Activated T-helper 9 cell treated with anti-CD3 and anti-CD28 coated beads, Interleukin-2, amount 50 U/mL, for 16 hours (primary cell): Measurements from ENCODE around the gene CAPZA2.
"Not testable (repeated sequence)": the region's sequence is repeated elsewhere in the genome, so short reads cannot be mapped to it uniquely, and the experiment has no call there.

Source experiments
- DNase-seq: peaks from one replicate; pipeline ENCODE4 v3.0.0-alpha.2; 2020; ENCODE audit warnings: low read depth

Gene CAPZA2

GRCh38 chr7:116862234-116862950 lies at the start of gene CAPZA2:
TSS of gene CAPZA2 (plus strand) at chr7:116862587. CDS start at chr7:116862612, 25 bp downstream.
- peak; percentile 95 for DNase-seq

- DNase-seq: no peak
Measured at GRCh38 chr7:116812860-116813259, 49.5 kb upstream of the CAPZA2 start.

GRCh38 chr7:116813371-116813770 lies 49.0 kb upstream of the CAPZA2 start:
- not testable (repeated sequence) for DNase-seq

GRCh38 chr7:116815041-116815440 lies 47.3 kb upstream of the CAPZA2 start:
- no peak for DNase-seq

- DNase-seq: no peak
Measured at GRCh38 chr7:116820149-116820548, 42.2 kb upstream of the CAPZA2 start.

GRCh38 chr7:116821647-116822046 lies 40.7 kb upstream of the CAPZA2 start:
- not testable (repeated sequence) for DNase-seq

- DNase-seq: no peak
Measured at GRCh38 chr7:116824449-116824848, 37.9 kb upstream of the CAPZA2 start.

GRCh38 chr7:116828281-116828680 lies 34.1 kb upstream of the CAPZA2 start:
- DNase-seq: no peak

GRCh38 chr7:116829041-116829440 lies 33.3 kb upstream of the CAPZA2 start:
- DNase-seq: no peak

- no peak for DNase-seq
Measured at GRCh38 chr7:116829493-116829892, 32.9 kb upstream of the CAPZA2 start.

GRCh38 chr7:116832692-116833091 lies 29.7 kb upstream of the CAPZA2 start:
- DNase-seq: no peak

- DNase-seq: no peak
Measured at GRCh38 chr7:116834815-116835504, 27.4 kb upstream of the CAPZA2 start.

GRCh38 chr7:116836048-116836447 lies 26.3 kb upstream of the CAPZA2 start:
- no peak for DNase-seq

- DNase-seq: no peak
Measured at GRCh38 chr7:116836911-116837310, 25.5 kb upstream of the CAPZA2 start.

GRCh38 chr7:116837586-116837985 lies 24.8 kb upstream of the CAPZA2 start:
- no peak for DNase-seq

GRCh38 chr7:116840256-116840655 lies 22.1 kb upstream of the CAPZA2 start:
- no peak for DNase-seq

- no peak for DNase-seq
Measured at GRCh38 chr7:116842371-116842770, 20.0 kb upstream of the CAPZA2 start.

- DNase-seq: no peak
Measured at GRCh38 chr7:116843378-116843777, 19.0 kb upstream of the CAPZA2 start.

GRCh38 chr7:116851175-116851574 lies 11.2 kb upstream of the CAPZA2 start:
- DNase-seq: no peak

GRCh38 chr7:116851671-116852070 lies 10.7 kb upstream of the CAPZA2 start:
- no peak for DNase-seq

GRCh38 chr7:116854132-116854531 lies 8.3 kb upstream of the CAPZA2 start:
- no peak for DNase-seq

- no peak for DNase-seq
Measured at GRCh38 chr7:116857052-116857451, 5.3 kb upstream of the CAPZA2 start.

GRCh38 chr7:116859323-116859722 lies 3.1 kb upstream of the CAPZA2 start:
- no peak for DNase-seq

- no peak for DNase-seq
Measured at GRCh38 chr7:116861717-116862116, 670 bp upstream of the CAPZA2 start.
